ENCODE measurements around the gene NOX4. TPM values are rescaled to one million over a fixed set of nuclear protein-coding genes. Genes with fewer than 3 reads are reported as not detected.
"Not testable (repeated sequence)": the region's sequence is repeated elsewhere in the genome, so short reads cannot be mapped to it uniquely, and the experiment has no call there.

The NOX4 gene
- total RNA-seq, 2 donors from 2014 or later: 166 to 293 TPM

GRCh38 chr11:89333704-89334103, 157.5 kb downstream of the NOX4 start:
- H3K36me3 ChIP-seq; H3K4me3 ChIP-seq; ATAC-seq (ENCODE audit: insufficient number of reproducible peaks, low FRiP score, low read depth); H3K27me3 ChIP-seq (replicated peaks; ENCODE audit: insufficient read depth); DNase-seq (ENCODE audit: low spot score); H3K4me1 ChIP-seq (ENCODE audit: control insufficient read depth in 1 of 2, low read depth in 2 of 2); H3K9me3 ChIP-seq: not testable (repeated sequence)
- H3K27ac ChIP-seq: peak overlapping the region in 1 of 2 donors; percentile 46
- TF ChIP-seq, protein P1, sequence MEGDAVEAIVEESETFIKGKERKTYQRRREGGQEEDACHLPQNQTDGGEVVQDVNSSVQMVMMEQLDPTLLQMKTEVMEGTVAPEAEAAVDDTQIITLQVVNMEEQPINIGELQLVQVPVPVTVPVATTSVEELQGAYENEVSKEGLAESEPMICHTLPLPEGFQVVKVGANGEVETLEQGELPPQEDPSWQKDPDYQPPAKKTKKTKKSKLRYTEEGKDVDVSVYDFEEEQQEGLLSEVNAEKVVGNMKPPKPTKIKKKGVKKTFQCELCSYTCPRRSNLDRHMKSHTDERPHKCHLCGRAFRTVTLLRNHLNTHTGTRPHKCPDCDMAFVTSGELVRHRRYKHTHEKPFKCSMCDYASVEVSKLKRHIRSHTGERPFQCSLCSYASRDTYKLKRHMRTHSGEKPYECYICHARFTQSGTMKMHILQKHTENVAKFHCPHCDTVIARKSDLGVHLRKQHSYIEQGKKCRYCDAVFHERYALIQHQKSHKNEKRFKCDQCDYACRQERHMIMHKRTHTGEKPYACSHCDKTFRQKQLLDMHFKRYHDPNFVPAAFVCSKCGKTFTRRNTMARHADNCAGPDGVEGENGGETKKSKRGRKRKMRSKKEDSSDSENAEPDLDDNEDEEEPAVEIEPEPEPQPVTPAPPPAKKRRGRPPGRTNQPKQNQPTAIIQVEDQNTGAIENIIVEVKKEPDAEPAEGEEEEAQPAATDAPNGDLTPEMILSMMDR (IDR thresholded peaks at IDR 0.05): peak; percentile 40

- not testable (repeated sequence) for ATAC-seq (ENCODE audit: insufficient number of reproducible peaks, low FRiP score, low read depth); H3K9me3 ChIP-seq; H3K27ac ChIP-seq; H3K4me1 ChIP-seq (ENCODE audit: control insufficient read depth in 1 of 2, low read depth in 2 of 2); H3K36me3 ChIP-seq; H3K4me3 ChIP-seq; H3K27me3 ChIP-seq (replicated peaks; ENCODE audit: insufficient read depth); DNase-seq (ENCODE audit: low spot score)
Observed at GRCh38 chr11:89331940-89332339, 159.2 kb downstream of the NOX4 start.

DNA sequence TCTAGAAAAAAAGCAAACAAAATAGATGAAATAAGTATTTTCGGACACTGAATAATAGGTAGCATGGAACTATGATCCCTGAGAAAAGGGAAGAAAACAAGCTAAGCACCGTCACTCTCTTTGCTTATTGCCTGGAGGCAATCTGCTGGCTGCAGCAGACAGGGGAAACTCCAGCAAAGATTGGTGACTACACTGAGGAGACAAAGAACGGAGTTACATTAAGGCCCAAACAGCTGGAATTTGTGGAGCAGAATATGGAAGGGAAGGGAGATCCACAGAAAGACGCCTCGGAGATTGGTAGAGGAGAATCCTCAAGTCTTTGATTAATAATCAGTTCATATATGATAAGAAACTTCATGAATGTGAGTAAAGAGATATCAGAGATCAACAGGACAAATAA, 163.3 kb downstream of the NOX4 start:
- TF ChIP-seq, protein P1 (IDR thresholded peaks at IDR 0.05): no peak
- DNase-seq (ENCODE audit: low spot score): no peak
- Histone ChIP-seq H3K4me3 (no peak overlapping the region), H3K9me3 (no peaks in the 10 kb centered on the region), H3K4me1 (ENCODE audit: control insufficient read depth in 1 of 2, low read depth in 2 of 2) (no peaks in the 10 kb centered on the region), H3K36me3 (no peaks in the 10 kb centered on the region), H3K27me3 (replicated peaks; ENCODE audit: insufficient read depth) (no peaks in the 10 kb centered on the region), H3K27ac (no peak overlapping the region)
- ATAC-seq (ENCODE audit: insufficient number of reproducible peaks, low FRiP score, low read depth): no peak

DNA sequence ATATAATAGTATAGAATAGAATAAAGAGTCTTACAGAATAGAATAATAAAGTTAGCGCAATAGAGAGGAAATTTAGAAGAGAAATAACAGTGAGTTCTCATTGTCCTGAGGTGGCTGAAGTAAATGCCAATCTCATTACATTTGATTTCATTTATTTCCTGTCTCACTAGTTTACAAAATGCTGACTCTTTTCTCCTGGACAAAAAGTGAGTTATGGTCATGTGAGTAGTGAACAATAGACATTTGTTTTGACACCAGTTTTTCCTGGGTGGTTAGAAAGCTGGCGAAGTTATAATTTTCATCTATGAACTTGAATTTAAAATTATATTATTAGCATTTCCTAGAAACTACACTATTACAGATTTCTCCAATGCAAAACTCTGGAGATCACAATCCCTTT, 169.8 kb downstream of the NOX4 start:
- ATAC-seq (ENCODE audit: insufficient number of reproducible peaks, low FRiP score, low read depth) (no peak), DNase-seq (ENCODE audit: low spot score) (no peak)
- H3K9me3 ChIP-seq: no peaks in the 10 kb centered on the region
- peaks cover 13% of the 10 kb centered on the region for H3K36me3 ChIP-seq
- H3K4me1 ChIP-seq (ENCODE audit: control insufficient read depth in 1 of 2, low read depth in 2 of 2): no peaks in the 10 kb centered on the region
- no peak overlapping the region for H3K4me3 ChIP-seq
- H3K27ac ChIP-seq: no peak overlapping the region
- TF ChIP-seq, protein P1 (IDR thresholded peaks at IDR 0.05): no peak
- no peaks in the 10 kb centered on the region for H3K27me3 ChIP-seq (replicated peaks; ENCODE audit: insufficient read depth)

DNA sequence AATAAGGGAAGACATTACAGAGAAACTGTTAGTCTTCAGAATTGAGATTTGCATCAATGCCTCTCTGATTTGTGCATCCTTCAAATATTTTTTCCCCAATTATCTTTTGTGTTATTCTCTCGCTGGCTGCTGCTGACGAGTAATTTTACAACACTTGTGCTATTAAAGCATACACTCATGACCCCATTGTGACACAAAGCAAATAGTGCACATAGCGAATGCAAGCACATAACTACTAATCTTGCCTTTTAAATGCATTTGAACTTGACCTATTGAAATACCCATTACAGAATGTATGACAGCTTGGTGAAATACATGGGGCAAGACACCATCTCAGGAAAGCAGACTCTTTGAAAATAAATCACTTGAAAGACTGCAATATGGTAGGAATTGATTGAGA, 180.6 kb downstream of the NOX4 start:
- not testable (repeated sequence) for H3K9me3 ChIP-seq; ATAC-seq (ENCODE audit: insufficient number of reproducible peaks, low FRiP score, low read depth); H3K27me3 ChIP-seq (replicated peaks; ENCODE audit: insufficient read depth); H3K4me1 ChIP-seq (ENCODE audit: control insufficient read depth in 1 of 2, low read depth in 2 of 2); H3K36me3 ChIP-seq; H3K27ac ChIP-seq; H3K4me3 ChIP-seq; DNase-seq (ENCODE audit: low spot score)

- not testable (repeated sequence) for H3K27me3 ChIP-seq (replicated peaks; ENCODE audit: insufficient read depth); H3K9me3 ChIP-seq; DNase-seq (ENCODE audit: low spot score); H3K27ac ChIP-seq; H3K4me1 ChIP-seq (ENCODE audit: control insufficient read depth in 1 of 2, low read depth in 2 of 2); H3K36me3 ChIP-seq; ATAC-seq (ENCODE audit: insufficient number of reproducible peaks, low FRiP score, low read depth); H3K4me3 ChIP-seq
Observed at GRCh38 chr11:89309321-89309985, 181.7 kb downstream of the NOX4 start.

- not testable (repeated sequence) for ATAC-seq (ENCODE audit: insufficient number of reproducible peaks, low FRiP score, low read depth); H3K9me3 ChIP-seq; DNase-seq (ENCODE audit: low spot score); H3K27ac ChIP-seq; H3K4me3 ChIP-seq; H3K27me3 ChIP-seq (replicated peaks; ENCODE audit: insufficient read depth); H3K36me3 ChIP-seq
- peaks cover 4 to 13% of the 10 kb centered on the region in 2 donors for H3K4me1 ChIP-seq (ENCODE audit: control insufficient read depth in 1 of 2, low read depth in 2 of 2)
Observed at GRCh38 chr11:89308272-89308671, 182.9 kb downstream of the NOX4 start.

DNA sequence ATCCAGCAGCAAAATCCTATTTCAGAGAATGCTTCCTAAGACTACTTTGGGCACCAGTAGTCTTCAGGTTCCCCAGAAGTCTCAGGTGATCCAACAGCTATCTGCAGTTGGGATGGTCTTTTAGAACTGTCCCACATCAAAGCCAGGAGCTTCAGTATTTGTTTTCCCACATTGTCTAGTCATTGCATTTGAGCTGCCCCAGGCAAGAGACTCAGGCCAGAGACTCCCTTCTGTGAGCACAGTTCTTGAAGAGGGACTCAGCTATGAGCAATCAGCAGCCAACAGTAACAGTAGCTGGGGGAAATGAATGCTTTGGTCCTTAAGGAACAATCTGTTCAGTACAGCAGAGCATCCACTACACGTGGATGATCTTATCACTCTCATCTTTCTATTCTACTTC, 188.1 kb downstream of the NOX4 start:
- not testable (repeated sequence) for H3K36me3 ChIP-seq; H3K9me3 ChIP-seq; ATAC-seq (ENCODE audit: insufficient number of reproducible peaks, low FRiP score, low read depth); H3K27me3 ChIP-seq (replicated peaks; ENCODE audit: insufficient read depth); DNase-seq (ENCODE audit: low spot score); H3K4me3 ChIP-seq
- peaks cover 6 to 20% of the 10 kb centered on the region in 2 donors for H3K4me1 ChIP-seq (ENCODE audit: control insufficient read depth in 1 of 2, low read depth in 2 of 2)
- peak overlapping the region in 1 of 2 donors; percentile 30 for H3K27ac ChIP-seq

DNA sequence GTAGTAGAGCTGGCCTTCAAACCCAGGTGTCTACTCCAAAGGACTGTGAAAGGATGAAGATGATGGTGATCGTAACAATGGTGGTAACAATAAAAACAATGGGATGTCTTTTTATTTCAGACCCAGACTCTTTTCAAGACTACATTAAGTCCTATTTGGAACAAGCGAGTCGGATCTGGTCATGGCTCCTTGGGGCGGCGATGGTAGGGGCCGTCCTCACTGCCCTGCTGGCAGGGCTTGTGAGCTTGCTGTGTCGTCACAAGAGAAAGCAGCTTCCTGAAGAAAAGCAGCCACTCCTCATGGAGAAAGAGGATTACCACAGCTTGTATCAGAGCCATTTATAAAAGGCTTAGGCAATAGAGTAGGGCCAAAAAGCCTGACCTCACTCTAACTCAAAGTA, 196.2 kb downstream of the NOX4 start:
- not testable (repeated sequence) for H3K27me3 ChIP-seq (replicated peaks; ENCODE audit: insufficient read depth); H3K4me3 ChIP-seq; ATAC-seq (ENCODE audit: insufficient number of reproducible peaks, low FRiP score, low read depth); H3K36me3 ChIP-seq; H3K9me3 ChIP-seq; H3K27ac ChIP-seq; DNase-seq (ENCODE audit: low spot score)
- peaks cover 2 to 20% of the 10 kb centered on the region in 2 donors for H3K4me1 ChIP-seq (ENCODE audit: control insufficient read depth in 1 of 2, low read depth in 2 of 2)
